HUDEP-2 (cell line): ENCODE data around the gene ITGAL.

Experiments used
- DNase-seq, 76 experiments: peaks; one replicate each; lab custom pipeline; 2025; ENCODE audit not compliant: unreplicated experiment in 76 of 76; lab: John Stamatoyannopoulos, UW

Gene ITGAL

DNA sequence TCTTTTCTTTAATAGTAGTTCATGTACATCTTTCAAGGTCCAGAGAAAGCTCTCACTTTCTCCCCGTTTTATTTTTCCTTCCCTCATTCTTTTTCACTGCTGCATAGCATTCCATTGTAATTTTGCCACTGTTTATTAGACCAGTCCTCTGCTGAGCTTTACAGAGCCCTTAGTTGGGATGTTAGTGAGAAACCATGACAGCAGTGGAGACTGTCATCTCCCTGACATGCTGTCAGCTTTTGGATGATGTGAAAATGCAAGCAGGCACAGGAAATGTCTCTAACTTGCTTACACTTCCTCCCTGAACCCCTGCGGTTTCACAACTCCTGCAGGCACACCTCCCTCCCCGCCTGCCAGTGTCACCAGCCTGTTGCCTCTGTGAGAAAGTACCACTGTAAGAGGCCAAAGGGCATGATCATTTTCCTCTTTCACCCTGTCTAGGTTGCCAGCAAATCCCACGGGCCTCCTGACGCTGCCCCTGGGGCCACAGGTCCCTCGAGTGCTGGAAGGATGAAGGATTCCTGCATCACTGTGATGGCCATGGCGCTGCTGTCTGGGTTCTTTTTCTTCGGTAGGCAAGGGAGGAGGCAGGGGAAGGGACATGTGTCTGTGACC, at the start of gene ITGAL:
ITGAL (plus strand) TSS at position 415 of the 615 bp plus-strand sequence; CDS start at position 511, 96 bp downstream.
- no peak for DNase-seq

DNA sequence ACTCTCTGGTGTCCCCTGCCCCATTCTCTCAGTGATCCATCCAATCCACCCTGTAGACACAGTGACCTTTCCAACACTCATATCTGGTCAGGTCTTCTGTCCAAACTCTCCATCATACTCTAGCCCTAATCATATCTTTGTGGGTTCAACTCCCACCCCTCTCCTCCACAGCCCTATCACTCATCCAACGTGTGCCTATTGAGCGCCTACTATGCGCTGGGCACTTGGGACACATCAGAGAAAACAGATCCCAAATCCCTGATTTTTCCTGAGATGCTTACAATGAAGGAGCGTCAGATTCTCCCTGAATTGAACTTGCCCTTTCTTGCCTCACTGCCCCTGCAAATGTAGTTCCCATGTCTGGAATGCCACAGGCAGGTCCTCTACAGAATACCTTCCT, 44.5 kb upstream of the ITGAL start:
- no peak for DNase-seq

DNA sequence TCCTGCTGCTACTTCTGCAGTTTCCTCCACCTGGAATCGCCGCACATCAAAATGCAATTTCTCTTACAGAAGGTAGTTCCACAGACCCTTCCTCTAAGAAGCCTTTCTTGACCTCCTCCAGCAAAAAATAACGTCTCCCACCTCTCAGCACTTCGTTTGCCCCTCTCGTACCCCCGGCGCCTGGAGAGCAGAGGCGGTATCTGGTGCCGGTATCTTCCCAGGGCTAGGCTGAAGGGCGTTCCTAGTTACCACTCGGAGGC, 43.2 kb upstream of the ITGAL start:
- peak in 1 of 76 experiments; percentile 29 for DNase-seq

DNA sequence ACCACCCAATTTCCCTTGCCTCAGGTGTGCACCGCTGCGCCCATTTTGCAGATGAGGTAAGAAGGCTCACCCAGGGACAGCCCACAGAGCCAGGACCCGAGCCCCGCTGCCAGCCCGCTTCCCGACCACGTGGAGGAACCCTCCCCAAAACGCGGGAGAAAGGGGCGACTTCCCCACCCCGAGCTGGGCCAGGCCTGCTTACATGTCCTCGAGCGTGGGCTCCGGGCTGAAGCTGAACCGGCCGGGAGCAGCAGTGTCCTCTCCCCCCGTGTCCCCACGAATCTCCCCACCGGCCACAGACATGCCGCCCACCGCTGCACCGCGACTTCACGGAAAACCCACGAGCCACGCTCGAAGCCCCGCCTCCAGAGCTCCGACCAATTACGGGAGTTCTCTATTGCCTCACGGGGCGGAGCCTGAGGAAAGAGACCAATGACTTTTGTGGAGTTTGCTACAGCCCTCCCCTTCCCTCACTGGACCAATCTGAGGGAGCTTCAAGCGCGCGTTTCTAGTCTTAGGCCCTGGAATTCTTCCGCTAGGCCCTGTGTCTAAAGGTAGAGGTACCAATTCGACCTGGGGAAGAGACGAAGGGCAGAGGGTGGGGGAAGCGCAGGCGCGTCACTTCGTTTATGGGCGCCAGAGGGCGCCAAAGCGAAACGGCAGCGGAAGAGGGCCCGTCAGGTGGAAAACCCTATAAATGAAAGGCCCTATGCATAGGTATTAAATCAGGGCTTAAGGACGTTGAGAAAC, 42.7 kb upstream of the ITGAL start, which contains the start of gene DCTPP1:
DCTPP1 (minus strand) TSS at position 353 of the 750 bp plus-strand sequence; CDS start at position 303, 50 bp downstream.
- DNase-seq: peak in 73 of 76 experiments; percentile 72 to 99 (median 96)

DNA sequence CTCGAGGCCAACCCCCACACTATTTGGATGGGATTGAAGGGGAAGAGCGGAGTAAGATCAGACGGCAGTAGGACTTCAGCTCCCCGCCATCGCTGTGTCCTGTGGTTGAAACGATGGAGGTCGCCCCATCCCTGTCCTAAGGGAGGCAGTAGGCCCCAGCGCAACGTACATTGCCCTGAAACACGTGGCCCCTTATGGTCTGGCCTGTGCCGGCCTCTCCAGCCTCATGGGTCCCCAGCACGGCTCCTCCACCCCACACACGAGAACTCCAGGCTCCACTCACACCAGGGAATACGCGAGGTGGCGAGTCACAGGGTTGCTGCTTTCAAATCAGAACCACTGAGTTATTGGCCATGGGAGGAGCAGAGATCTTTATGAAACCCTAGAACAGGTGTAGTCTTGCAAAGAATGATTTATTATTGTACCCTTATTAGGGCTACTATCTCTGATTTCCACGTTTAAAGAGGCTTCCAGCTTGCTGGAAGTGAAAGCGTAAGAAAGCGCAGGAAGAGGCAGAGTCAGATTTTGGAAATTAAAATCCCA, 42.0 kb upstream of the ITGAL start:
- peak in 10 of 76 experiments; percentile 30 to 56 (median 42) for DNase-seq

DNA sequence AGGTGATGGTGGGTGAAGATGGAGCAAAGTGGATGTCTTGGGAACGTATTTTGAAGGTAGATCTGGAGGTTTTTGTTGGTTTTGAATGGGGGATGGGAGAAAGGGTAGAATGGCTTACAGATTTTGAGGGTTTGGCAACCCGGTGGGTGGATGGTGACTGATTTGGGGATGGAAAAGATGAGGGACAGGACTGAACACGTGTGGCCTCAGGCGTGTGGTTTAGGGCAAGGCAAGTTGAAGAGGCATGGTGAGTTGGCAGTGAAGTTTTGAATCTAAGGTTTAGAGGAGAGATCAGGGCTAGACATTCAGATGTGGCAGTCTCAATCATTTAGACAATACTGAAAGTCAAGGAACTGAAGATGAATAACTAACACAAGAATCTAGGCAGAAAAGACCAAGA, 37.7 kb upstream of the ITGAL start:
- DNase-seq: no peak

DNA sequence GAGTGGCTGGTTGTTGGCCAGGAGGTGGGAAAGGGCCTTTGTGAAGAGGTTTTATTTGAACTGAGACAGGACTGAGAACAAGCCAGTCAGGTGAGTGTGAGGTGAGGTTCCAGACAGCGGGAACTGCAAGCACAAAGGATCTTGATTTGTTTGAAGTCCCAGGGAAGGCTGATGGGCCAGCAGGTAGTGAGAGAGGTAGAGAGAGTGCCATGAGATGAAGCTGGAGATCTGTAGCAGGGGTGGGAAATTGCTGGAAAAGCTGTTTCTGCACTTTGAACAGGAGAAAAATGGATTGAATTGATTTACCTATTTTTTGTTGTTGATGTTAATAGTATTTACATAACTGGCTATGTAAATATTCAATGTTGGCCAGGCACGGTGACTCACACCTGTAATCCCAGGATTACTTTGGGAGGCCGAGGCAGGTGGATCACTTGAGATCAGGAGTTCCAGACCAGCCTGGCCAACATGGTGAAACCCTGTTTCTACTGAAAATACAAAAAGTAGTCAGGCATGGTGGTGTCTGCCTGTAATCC, 35.0 kb upstream of the ITGAL start:
- DNase-seq: no peak

DNA sequence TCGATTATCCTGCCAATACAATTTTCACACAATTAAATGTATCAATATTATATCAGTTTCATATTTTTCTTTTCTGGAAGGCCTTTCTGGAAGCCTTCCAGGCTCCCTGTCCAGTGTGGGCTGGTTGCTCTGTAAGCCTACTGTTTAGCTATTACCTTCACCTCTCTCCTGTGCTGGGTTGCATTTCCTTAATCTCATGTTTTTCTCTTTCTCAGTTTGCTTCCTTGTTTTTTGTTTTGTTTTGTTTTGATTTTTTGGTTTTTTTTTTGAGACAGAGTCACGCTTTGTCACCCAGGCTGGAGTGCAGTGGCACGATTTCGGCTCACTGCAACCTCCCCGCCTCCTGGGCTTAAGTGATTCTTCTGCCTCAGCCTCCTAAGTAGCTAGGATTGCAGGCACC, 33.7 kb upstream of the ITGAL start:
- no peak for DNase-seq

DNA sequence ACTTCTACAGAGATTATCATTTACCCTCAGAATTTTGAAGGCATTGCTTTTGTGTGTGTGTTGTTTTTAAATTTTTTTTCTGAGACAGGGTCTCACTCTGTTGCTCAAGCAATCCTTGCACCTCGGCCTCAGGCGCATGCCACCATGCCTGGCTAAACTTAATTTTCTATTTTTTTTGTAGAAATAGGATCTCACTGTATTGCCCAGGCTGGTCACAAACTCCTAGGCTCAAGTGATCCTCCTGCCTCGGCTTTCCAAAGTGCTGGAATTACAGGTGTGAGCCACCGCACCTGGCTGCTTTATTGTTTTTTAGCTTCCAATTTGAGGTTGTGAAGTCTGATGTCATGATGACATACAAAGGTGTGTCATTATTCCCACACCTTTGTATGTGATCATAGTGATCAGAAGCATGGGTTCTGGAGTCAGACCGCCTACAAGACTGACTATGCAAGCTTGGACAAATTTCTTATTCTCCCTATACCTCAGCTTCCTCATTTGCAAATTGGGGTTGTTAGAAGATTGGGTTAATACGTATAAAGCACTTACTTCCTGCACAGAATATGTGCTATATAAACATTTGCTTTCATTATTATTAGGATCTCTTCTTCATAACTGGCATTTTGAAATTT, 32.7 kb upstream of the ITGAL start:
- no peak for DNase-seq

DNA sequence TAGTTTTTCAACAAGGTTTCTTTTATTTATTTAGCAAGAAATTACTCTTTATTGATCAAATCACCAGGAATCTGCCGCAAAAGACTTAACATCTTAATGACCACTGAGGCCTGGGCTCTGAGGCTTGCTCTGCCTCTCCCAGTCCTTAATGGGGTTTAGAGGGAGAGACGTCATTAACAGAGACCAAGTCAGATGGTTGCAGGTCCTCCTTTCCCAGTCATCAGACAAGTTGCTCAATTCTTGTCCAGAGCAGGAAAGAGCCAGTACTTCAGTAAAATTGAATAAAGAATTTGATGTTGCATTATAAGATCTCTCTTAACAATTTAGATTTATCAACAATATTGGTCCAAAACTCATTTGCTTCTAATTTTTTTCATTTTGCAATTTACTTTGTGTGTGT, 28.9 kb upstream of the ITGAL start:
- no peak for DNase-seq

DNA sequence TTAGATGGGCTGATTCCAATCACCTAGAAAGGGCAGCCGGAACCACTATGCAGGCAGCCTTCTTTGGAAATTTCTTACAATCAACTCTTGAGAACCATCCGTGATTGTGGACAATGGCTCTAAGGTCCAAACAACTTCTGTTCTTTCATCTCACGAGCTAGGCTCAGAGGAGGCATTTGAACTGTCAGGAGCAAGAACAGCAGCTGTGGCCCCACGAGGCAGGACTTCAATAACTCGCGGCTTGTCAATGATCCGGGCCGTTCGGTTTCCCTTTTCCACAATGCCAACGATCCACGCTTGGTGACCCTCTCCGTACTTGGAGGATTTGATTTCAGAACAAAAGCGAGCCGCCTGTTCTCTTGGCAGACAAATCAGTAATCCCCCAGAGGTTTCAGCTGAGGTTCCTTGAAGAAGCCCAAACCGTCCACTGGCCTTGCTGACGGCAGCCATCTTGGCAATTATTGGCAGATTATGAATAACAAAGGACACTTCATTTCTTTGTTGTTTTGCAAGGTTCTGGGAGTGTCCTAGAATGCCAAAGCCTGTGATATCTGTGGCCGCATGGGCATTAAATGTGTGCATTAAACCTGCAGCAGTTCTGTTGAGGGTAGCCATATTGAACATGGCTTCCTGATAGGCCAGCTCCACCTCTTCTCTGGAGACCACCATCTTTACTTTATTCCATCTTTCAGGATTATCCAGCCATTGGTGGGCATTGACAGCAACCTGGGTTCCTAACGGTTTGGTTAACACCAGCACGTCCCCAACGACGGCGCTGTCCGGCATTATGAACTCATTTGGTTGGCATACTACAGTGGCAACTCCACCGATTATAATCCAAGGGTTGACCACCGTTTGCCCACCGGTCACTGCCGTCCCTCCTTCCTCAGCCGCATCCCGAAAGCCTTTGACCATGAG, 28.1 kb upstream of the ITGAL start:
- no peak for DNase-seq

DNA sequence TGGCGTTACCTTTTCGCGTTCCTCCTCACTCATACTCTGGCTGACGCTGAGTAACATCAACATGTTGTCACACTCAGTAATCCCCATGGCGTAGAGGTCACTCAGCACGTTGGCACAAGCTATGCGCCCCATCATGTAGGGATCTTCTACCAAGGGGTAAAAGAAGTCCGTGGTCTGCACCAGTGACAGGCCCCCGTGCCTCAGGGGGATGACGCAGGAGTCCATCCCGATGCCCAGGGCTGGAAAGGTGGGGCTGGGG, 27.5 kb upstream of the ITGAL start:
- no peak for DNase-seq

DNA sequence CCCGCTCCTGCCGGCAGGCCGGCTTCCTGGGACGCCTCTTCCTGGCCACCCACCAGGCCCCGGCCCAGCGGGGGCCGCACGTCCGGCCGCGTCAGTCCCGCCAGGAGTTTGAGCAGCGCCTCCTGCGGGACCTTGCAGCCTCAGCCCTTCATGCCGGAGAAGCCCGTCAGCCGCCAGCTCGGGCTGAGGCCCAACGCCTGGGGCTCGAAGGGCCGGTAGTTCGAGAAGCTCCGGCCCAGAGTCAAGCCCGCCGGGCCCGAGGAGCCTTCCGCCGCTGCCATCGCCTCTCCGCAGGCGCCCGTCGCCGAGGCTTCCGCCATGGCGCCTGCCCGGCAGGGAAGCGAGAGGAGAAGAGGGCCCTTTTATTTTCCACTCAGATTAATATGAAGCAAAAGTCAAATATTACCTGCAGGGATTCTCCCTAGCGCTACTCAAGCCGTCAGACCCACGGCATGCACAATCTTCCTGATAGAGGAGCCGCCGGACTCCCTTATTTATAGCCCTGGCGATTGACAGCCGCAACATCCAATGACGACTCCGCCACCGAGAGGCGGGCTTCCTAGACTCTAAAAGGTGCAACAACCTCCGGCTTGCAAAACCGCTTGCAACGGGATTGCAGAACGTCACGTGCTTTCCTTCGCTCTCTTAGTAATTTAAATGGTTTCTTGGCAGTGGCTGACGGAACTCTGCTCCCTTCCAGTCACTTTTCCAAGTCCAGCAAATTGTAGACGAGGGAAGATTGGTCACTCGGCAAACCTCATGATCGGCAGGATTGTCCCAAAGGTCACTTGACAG, 26.9 kb upstream of the ITGAL start, which contains the start of gene SEPHS2:
SEPHS2 (minus strand) TSS at position 467 of the 795 bp plus-strand sequence; CDS start at position 320, 147 bp downstream.
- DNase-seq: peak; percentile 69 to 96 (median 92)

DNA sequence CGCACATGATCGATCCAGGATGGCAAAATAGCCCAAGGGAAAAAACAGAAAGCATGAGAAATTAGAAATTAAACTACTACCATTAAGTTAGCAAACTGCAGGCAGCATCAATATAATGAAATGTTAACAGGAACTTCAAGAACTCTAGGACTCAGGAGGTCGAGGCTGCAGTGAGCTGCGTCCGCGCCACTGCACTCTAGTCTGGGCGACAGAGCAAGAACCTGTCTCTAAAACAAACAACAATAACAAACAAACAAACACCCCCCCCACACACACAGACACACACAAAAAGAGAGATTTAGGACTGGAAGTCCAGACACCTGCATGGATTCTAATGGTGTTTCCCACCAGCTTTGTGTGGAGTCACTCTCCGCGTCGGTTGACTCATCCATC, 26.3 kb upstream of the ITGAL start:
- no peak for DNase-seq

DNA sequence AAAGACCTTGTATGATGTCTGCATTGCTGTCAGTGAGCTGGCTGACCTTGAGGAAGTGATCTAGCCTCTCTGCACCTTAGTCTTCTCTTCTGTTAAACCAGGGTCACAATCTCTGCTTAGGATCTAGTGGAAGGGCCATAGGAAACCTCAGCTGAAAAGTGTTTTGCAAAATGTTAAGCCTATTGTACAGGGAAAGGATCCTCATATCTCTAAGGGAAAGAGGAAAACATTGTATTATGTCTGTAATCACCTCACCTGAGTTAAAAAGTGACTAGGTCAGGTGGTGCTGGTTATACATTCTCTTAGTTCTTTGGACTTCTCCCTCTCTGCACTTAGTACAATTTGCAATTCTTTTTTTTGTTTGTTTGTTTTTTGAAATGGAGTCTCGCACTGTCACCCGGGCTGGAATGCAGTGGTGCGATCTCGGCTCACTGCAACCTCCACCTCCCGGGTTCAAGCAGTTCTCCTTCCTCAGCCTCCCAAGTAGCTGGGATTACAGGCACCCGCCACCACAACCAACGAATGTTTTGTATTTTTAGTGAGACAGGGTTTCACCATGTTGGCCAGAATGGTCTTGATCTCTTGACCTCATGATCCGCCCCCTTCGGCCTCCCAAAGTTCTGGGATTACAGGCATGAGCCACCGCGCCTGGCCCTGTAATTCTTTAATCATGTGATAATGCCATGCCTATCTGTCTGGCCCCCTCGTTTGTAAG, 24.9 kb upstream of the ITGAL start:
- no peak for DNase-seq

DNA sequence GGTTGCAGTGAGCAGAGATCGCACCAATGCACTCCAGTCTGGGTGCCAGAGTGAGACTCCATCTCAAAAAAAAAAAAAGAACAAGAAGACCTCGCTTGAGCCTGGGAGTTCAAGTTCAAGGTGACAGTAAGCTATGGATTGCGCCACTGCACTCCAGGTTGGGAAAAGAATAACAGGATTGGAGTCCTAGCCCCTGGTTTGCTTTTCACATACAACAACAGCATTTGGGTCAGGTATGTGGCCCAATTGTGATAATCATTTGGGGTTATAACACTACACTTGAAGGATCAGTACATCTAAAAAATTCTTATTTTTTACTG, 23.5 kb upstream of the ITGAL start:
- DNase-seq: no peak

DNA sequence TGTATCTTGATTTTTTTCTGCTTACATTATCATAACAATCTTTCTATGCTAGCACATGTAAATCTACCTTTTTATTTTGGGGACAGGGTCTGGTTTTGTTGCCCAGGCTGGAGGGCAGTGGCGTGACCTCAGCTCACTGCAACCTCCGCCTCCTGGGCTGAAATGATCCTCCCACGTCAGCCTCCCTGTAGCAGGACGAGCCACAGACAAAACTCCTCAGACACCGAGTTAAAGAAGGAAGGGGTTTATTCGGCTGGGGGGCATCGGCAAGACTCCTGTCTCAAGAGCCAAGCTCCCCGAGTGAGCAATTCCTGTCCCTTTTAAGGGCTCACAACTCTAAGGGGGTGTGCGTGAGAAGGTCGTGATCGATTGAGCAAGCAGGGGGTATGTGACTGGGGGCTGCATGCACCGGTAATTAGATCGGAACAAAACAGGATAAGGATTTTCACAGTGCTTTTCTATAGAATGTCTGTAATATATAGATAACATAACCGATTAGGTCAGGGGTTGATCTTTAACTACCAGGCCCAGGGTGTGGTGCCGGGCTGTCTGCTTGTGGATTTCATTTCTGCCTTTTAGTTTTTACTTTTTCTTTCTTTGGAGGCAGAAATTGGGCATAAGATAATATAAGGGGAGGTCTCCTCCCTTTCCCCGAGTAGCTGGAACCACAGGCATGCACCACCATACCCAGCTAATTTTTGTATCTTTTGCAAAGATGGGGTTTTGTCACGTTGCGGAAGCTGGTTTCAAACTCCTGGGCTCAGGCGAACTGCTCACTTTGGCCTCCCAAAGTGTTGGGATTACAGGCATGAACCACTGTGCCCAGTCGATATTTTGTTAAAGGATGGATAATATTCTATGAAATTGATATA, 19.6 kb upstream of the ITGAL start:
- peak in 37 of 76 experiments; percentile 10 to 77 (median 41) for DNase-seq

DNA sequence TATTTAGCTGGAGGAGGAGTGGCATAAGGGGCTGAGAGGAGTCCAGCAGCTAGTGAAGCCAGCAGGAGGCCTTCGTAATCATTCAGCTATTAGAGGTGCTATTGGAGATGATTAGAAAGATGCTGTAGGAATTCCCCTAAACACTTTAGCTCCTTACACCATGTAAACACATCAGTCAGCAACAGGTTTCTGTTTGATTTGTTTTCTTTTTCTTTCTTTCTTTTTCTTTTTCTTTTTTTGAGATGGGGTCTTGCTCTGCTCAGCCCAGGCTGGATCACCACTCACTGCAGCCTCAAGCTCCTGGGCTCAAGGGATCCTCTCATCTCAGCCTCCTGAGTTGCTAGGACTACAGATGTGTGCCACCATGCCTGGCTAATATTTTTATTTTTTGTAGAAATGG, 16.2 kb upstream of the ITGAL start:
- DNase-seq: no peak
